ENCODE data around the gene PCCA.

Gene PCCA

DNA sequence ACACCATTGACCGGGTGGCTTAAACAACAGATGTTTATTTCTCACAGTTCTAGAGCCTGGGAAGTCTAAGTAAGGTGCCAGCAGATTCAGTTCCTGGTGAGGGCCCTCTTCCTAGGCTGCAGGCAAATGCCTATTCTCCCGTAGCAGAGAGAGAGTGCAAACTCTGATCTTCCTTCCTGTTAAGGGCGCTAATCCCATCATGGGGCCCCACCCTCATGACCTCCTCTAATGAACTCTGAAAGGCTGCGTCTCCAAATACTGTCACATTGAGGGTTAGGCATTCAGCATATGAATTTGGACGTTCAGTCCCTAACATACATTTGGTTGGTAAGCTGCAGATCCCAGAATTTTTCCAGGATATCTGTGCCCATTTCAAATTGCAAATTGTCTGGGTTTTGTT is 370.9 kb downstream of the PCCA start:
- Histone ChIP-seq H3K9ac (ENCODE audit: low read length) (no peak overlapping the region), H3K27ac (ENCODE audit: low read depth, low read length) (no peak overlapping the region), H3K4me2 (ENCODE audit: low read depth, low read length, poor library complexity, severe bottlenecking) (no peak overlapping the region), H3K9me3 (ENCODE audit: insufficient read depth, low read length) (no peaks in the 10 kb centered on the region), H3K9me2 (replicated peaks; ENCODE audit: insufficient read depth, low read length) (no peaks in the 10 kb centered on the region), H3K4me3 (ENCODE audit: insufficient read depth, low read length, poor library complexity, severe bottlenecking) (no peak overlapping the region), H3K79me2 (ENCODE audit: insufficient read depth, low read length) (no peaks in the 10 kb centered on the region), H3K36me3 (ENCODE audit: low read length) (no peaks in the 10 kb centered on the region), H3F3A (ENCODE audit: insufficient read depth) (no peaks in the 10 kb centered on the region), H4K20me1 (ENCODE audit: low read depth, low read length) (no peaks in the 10 kb centered on the region), H3K27me3 (ENCODE audit: low read length) (no peaks in the 10 kb centered on the region), H2AFZ (ENCODE audit: low read depth, low read length, severe bottlenecking) (no peak overlapping the region)
- TF ChIP-seq, protein P1, sequence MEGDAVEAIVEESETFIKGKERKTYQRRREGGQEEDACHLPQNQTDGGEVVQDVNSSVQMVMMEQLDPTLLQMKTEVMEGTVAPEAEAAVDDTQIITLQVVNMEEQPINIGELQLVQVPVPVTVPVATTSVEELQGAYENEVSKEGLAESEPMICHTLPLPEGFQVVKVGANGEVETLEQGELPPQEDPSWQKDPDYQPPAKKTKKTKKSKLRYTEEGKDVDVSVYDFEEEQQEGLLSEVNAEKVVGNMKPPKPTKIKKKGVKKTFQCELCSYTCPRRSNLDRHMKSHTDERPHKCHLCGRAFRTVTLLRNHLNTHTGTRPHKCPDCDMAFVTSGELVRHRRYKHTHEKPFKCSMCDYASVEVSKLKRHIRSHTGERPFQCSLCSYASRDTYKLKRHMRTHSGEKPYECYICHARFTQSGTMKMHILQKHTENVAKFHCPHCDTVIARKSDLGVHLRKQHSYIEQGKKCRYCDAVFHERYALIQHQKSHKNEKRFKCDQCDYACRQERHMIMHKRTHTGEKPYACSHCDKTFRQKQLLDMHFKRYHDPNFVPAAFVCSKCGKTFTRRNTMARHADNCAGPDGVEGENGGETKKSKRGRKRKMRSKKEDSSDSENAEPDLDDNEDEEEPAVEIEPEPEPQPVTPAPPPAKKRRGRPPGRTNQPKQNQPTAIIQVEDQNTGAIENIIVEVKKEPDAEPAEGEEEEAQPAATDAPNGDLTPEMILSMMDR (IDR thresholded peaks at IDR 0.05; ENCODE audit: insufficient read depth, low read length, poor library complexity, severe bottlenecking), result no peak
- no peak for TF ChIP-seq EZH2phosphoT487 (conservative IDR thresholded peaks at IDR 0.05; ENCODE audit: low read length)

DNA sequence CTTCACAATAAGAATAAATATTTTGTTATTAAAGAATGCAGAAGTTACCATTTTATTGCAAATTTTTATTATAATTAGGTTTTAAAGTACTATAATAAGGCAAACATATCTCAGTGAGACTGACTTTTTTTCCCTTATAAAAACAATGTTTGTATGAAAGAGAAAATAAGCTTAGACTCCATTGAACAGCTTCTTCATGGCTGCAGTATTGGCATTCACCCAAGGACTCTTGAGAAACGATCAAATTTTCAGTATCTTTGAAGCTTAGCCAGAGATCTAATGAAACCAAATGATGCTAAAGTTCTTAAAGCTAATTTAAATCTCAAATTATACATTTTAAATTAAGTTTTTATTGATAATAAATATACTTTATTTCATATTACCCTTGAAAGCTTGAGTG is 371.4 kb downstream of the PCCA start:
- H3K27me3 ChIP-seq (ENCODE audit: low read length), result no peaks in the 10 kb centered on the region
- no peaks in the 10 kb centered on the region for H4K20me1 ChIP-seq (ENCODE audit: low read depth, low read length)
- no peak overlapping the region for H3K4me3 ChIP-seq (ENCODE audit: insufficient read depth, low read length, poor library complexity, severe bottlenecking)
- no peaks in the 10 kb centered on the region for H3K9me2 ChIP-seq (replicated peaks; ENCODE audit: insufficient read depth, low read length)
- H3K4me2 ChIP-seq (ENCODE audit: low read depth, low read length, poor library complexity, severe bottlenecking), result no peak overlapping the region
- no peaks in the 10 kb centered on the region for H3F3A ChIP-seq (ENCODE audit: insufficient read depth)
- TF ChIP-seq, protein P1 (IDR thresholded peaks at IDR 0.05; ENCODE audit: insufficient read depth, low read length, poor library complexity, severe bottlenecking), result no peak
- no peak for TF ChIP-seq EZH2phosphoT487 (conservative IDR thresholded peaks at IDR 0.05; ENCODE audit: low read length)
- no peak overlapping the region for H3K9ac ChIP-seq (ENCODE audit: low read length)
- H3K36me3 ChIP-seq (ENCODE audit: low read length), result no peaks in the 10 kb centered on the region
- no peaks in the 10 kb centered on the region for H3K9me3 ChIP-seq (ENCODE audit: insufficient read depth, low read length)
- no peak overlapping the region for H3K27ac ChIP-seq (ENCODE audit: low read depth, low read length)
- H2AFZ ChIP-seq (ENCODE audit: low read depth, low read length, severe bottlenecking), result no peak overlapping the region
- no peaks in the 10 kb centered on the region for H3K79me2 ChIP-seq (ENCODE audit: insufficient read depth, low read length)

DNA sequence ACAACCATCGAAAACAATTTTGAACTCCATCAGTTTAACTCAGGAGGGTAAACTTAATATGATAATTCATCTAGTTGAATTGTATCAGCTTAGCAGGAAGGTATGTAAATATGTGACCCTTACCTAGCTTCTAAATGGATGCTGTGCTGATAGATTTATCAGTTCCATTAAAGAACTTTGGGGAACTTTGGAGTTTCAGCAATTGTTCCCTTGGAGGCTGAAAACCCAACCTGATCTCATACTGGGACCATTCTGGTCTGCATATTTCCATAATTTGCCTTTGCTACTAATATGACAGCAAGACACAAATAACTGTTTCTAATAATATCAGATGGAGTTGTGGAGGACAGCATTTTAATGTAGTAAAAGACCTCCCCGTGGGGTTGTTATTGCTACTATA is 371.9 kb downstream of the PCCA start:
- no peak overlapping the region for H3K9ac ChIP-seq (ENCODE audit: low read length)
- no peak for TF ChIP-seq EZH2phosphoT487 (conservative IDR thresholded peaks at IDR 0.05; ENCODE audit: low read length)
- TF ChIP-seq, protein P1 (IDR thresholded peaks at IDR 0.05; ENCODE audit: insufficient read depth, low read length, poor library complexity, severe bottlenecking), result no peak
- H4K20me1 ChIP-seq (ENCODE audit: low read depth, low read length), result no peaks in the 10 kb centered on the region
- no peaks in the 10 kb centered on the region for H3K9me2 ChIP-seq (replicated peaks; ENCODE audit: insufficient read depth, low read length)
- H3K27ac ChIP-seq (ENCODE audit: low read depth, low read length), result no peak overlapping the region
- H3K9me3 ChIP-seq (ENCODE audit: insufficient read depth, low read length), result no peaks in the 10 kb centered on the region
- H3K79me2 ChIP-seq (ENCODE audit: insufficient read depth, low read length), result no peaks in the 10 kb centered on the region
- no peak overlapping the region for H3K4me2 ChIP-seq (ENCODE audit: low read depth, low read length, poor library complexity, severe bottlenecking)
- no peaks in the 10 kb centered on the region for H3K27me3 ChIP-seq (ENCODE audit: low read length)
- H3F3A ChIP-seq (ENCODE audit: insufficient read depth), result no peaks in the 10 kb centered on the region
- no peak overlapping the region for H3K4me3 ChIP-seq (ENCODE audit: insufficient read depth, low read length, poor library complexity, severe bottlenecking)
- no peak overlapping the region for H2AFZ ChIP-seq (ENCODE audit: low read depth, low read length, severe bottlenecking)
- no peaks in the 10 kb centered on the region for H3K36me3 ChIP-seq (ENCODE audit: low read length)
